HEK293 (cell line): ENCODE measurements around the gene FBXL7.

ENCODE experiments used
- CTCF ChIA-PET: fragments of 350-600 bp; formaldehyde crosslinking; extraction: SDS; loops from one replicate; lab custom pipeline; 2021; ENCODE audit warnings: antibody characterized with exemption; lab: Yijun Ruan, JAX
- POLR2A ChIA-PET: fragments of 300-600 bp; formaldehyde crosslinking; extraction: SDS; loops from one replicate; lab custom pipeline; 2020; ENCODE audit warnings: antibody characterized with exemption, inconsistent platforms; lab: Yijun Ruan, JAX
- H3K27ac ChIP-seq: fragments of 200-500 bp; sonication (Bioruptor generic); 2 replicates; pipeline ENCODE4 v1.5.1; 2014; ENCODE audit warnings: low read depth, low read length, control low read depth, inconsistent platforms; ENCODE audit errors: extremely low read depth
- H3K36me3 ChIP-seq, 2 experiments: fragments of 200-500 bp in 1 of 2; sonication (Bioruptor generic) in 1 of 2; 1 replicate in 1 of 2; 2 replicates in 1 of 2; pipeline ENCODE4 v1.5.1; 2014 to 2017; ENCODE audit warnings: inconsistent platforms in 2 of 2, low read length in 2 of 2; ENCODE audit not compliant: control insufficient read depth in 2 of 2, insufficient read depth in 1 of 2
- H3K4me1 ChIP-seq: fragments of 200-500 bp; sonication (Bioruptor generic); 2 replicates; pipeline ENCODE4 v1.5.1; 2014; ENCODE audit warnings: mild to moderate bottlenecking, low read length, inconsistent platforms; ENCODE audit not compliant: control insufficient read depth, insufficient read depth
- H3K4me3 ChIP-seq: 2 replicates; pipeline ENCODE4 v1.5.1; 2011; ENCODE audit warnings: low read depth, mild to moderate bottlenecking, control low read depth, low read length, moderate library complexity
- H3K9me3 ChIP-seq: fragments of 200-500 bp; sonication (Bioruptor generic); 2 replicates; pipeline ENCODE4 v1.5.1; 2014; ENCODE audit warnings: low read depth, low read length, inconsistent platforms; ENCODE audit not compliant: control insufficient read depth, insufficient read depth
- GLI2 ChIP-seq: fragments of 450-650 bp; formaldehyde crosslinking; IDR thresholded peaks from 2 replicates; pipeline ENCODE4; 2017; ENCODE audit warnings: missing biosample characterization, missing genetic modification characterization, low read depth, borderline replicate concordance
- GLIS1 ChIP-seq: fragments of 450-650 bp; formaldehyde crosslinking; IDR thresholded peaks from 2 replicates; pipeline ENCODE4 v1.5.1; 2016; ENCODE audit warnings: missing biosample characterization, missing genetic modification characterization
- OSR2 ChIP-seq: fragments of 450-650 bp; formaldehyde crosslinking; IDR thresholded peaks from 2 replicates; pipeline ENCODE4 v1.5.1; 2016; ENCODE audit warnings: missing biosample characterization, missing genetic modification characterization
- SCRT2 ChIP-seq: fragments of 450-650 bp; formaldehyde crosslinking; IDR thresholded peaks from 2 replicates; pipeline ENCODE4 v1.5.1; 2016; ENCODE audit warnings: missing biosample characterization, missing genetic modification characterization
- ZBTB1 ChIP-seq: fragments of 450-650 bp; formaldehyde crosslinking; IDR thresholded peaks from 2 replicates; pipeline ENCODE4 v1.5.1; 2016; ENCODE audit warnings: missing biosample characterization, missing genetic modification characterization
- ZBTB48 ChIP-seq: fragments of 450-650 bp; formaldehyde crosslinking; IDR thresholded peaks from 2 replicates; pipeline ENCODE4 v1.5.1; 2016; ENCODE audit warnings: missing biosample characterization, missing genetic modification characterization
- ZNF112 ChIP-seq: fragments of 450-650 bp; formaldehyde crosslinking; IDR thresholded peaks from 2 replicates; pipeline ENCODE4 v1.5.0; 2017; ENCODE audit warnings: missing biosample characterization, missing genetic modification characterization
- ZNF155 ChIP-seq: fragments of 450-650 bp; formaldehyde crosslinking; IDR thresholded peaks from 2 replicates; pipeline ENCODE4 v1.5.1; 2016; ENCODE audit warnings: missing biosample characterization, missing genetic modification characterization
- ZNF214 ChIP-seq: fragments of 450-650 bp; formaldehyde crosslinking; IDR thresholded peaks from 2 replicates; pipeline ENCODE4 v1.5.1; 2017; ENCODE audit warnings: missing biosample characterization, mild to moderate bottlenecking, missing genetic modification characterization, borderline replicate concordance
- ZNF221 ChIP-seq: fragments of 450-650 bp; formaldehyde crosslinking; IDR thresholded peaks from 2 replicates; pipeline ENCODE4 v1.5.1; 2017; ENCODE audit warnings: missing biosample characterization, missing genetic modification characterization, borderline replicate concordance
- ZNF239 ChIP-seq: fragments of 450-650 bp; formaldehyde crosslinking; IDR thresholded peaks from 2 replicates; pipeline ENCODE4 v1.5.1; 2016; ENCODE audit warnings: missing biosample characterization, missing genetic modification characterization
- ZNF416 ChIP-seq: fragments of 450-650 bp; formaldehyde crosslinking; IDR thresholded peaks from 2 replicates; pipeline ENCODE4 v1.5.1; 2016; ENCODE audit warnings: missing biosample characterization, missing genetic modification characterization
- ZNF530 ChIP-seq: fragments of 450-650 bp; formaldehyde crosslinking; IDR thresholded peaks from 2 replicates; pipeline ENCODE4 v1.5.1; 2016; ENCODE audit warnings: low read depth, missing biosample characterization, missing genetic modification characterization
- ZNF548 ChIP-seq: fragments of 450-650 bp; formaldehyde crosslinking; IDR thresholded peaks from 2 replicates; pipeline ENCODE4 v1.5.1; 2016; ENCODE audit warnings: missing biosample characterization, missing genetic modification characterization
- ZNF558 ChIP-seq: fragments of 450-650 bp; formaldehyde crosslinking; IDR thresholded peaks from 2 replicates; pipeline ENCODE4 v1.5.1; 2016; ENCODE audit warnings: missing biosample characterization, missing genetic modification characterization
- ZNF600 ChIP-seq: fragments of 450-650 bp; formaldehyde crosslinking; IDR thresholded peaks from 2 replicates; pipeline ENCODE4 v1.5.1; 2016; ENCODE audit warnings: missing biosample characterization, missing genetic modification characterization
- ZNF623 ChIP-seq: fragments of 450-650 bp; formaldehyde crosslinking; IDR thresholded peaks from 2 replicates; pipeline ENCODE4 v1.5.1; 2016; ENCODE audit warnings: missing biosample characterization, missing genetic modification characterization
- ZNF677 ChIP-seq: fragments of 450-650 bp; IDR thresholded peaks from 2 replicates; pipeline ENCODE4 v1.5.0; 2018; ENCODE audit warnings: missing biosample characterization, mild to moderate bottlenecking, missing genetic modification characterization, moderate library complexity
- ZNF830 ChIP-seq: fragments of 450-650 bp; IDR thresholded peaks from 2 replicates; pipeline ENCODE4 v1.5.0; 2018; ENCODE audit warnings: missing biosample characterization, missing genetic modification characterization, low read depth, mild to moderate bottlenecking, moderate library complexity
- ZSCAN23 ChIP-seq: fragments of 450-650 bp; formaldehyde crosslinking; IDR thresholded peaks from 2 replicates; pipeline ENCODE4 v1.5.1; 2016; ENCODE audit warnings: missing biosample characterization, missing genetic modification characterization
- ZSCAN5A ChIP-seq: fragments of 450-650 bp; formaldehyde crosslinking; IDR thresholded peaks from 2 replicates; pipeline ENCODE4 v1.5.1; 2016; ENCODE audit warnings: missing biosample characterization, missing genetic modification characterization
- TF ChIP-seq, protein P1 (sequence below): fragments of 450-650 bp; formaldehyde crosslinking; IDR thresholded peaks from 2 replicates; pipeline ENCODE4 v1.5.1; 2017; ENCODE audit warnings: missing biosample characterization, mild to moderate bottlenecking, missing genetic modification characterization, moderate library complexity
- TF ChIP-seq, protein P2 (sequence below): fragments of 450-650 bp; formaldehyde crosslinking; IDR thresholded peaks from 2 replicates; pipeline ENCODE4 v1.5.1; 2016; ENCODE audit warnings: missing biosample characterization, missing genetic modification characterization
- TF ChIP-seq, protein P3 (sequence below): fragments of 450-650 bp; formaldehyde crosslinking; IDR thresholded peaks from 2 replicates; pipeline ENCODE4 v1.5.1; 2017; ENCODE audit warnings: missing biosample characterization, missing genetic modification characterization

Gene FBXL7

GRCh38 chr5:15577132-15577531 lies 77.2 kb downstream of the FBXL7 start:
- ChIA-PET CTCF (no interaction called here), POLR2A (no interaction called here)
- H3K36me3 ChIP-seq, result no peaks in the 10 kb centered on the region
- TF ChIP-seq ZNF112 (tag by site-specific recombination) (no peak), ZNF530 (tag by site-specific recombination) (no peak), OSR2 (tag by site-specific recombination) (no peak)
- TF ChIP-seq, protein P1, sequence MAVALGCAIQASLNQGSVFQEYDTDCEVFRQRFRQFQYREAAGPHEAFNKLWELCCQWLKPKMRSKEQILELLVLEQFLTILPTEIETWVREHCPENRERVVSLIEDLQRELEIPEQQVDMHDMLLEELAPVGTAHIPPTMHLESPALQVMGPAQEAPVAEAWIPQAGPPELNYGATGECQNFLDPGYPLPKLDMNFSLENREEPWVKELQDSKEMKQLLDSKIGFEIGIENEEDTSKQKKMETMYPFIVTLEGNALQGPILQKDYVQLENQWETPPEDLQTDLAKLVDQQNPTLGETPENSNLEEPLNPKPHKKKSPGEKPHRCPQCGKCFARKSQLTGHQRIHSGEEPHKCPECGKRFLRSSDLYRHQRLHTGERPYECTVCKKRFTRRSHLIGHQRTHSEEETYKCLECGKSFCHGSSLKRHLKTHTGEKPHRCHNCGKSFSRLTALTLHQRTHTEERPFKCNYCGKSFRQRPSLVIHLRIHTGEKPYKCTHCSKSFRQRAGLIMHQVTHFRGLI, result no peak
- TF ChIP-seq, protein P2, sequence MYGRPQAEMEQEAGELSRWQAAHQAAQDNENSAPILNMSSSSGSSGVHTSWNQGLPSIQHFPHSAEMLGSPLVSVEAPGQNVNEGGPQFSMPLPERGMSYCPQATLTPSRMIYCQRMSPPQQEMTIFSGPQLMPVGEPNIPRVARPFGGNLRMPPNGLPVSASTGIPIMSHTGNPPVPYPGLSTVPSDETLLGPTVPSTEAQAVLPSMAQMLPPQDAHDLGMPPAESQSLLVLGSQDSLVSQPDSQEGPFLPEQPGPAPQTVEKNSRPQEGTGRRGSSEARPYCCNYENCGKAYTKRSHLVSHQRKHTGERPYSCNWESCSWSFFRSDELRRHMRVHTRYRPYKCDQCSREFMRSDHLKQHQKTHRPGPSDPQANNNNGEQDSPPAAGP (tag by site-specific recombination), result no peak
- H3K4me1 ChIP-seq, result peaks cover 3% of the 10 kb centered on the region; the same call in 1 of the 2 replicates
- H3K4me3 ChIP-seq, result no peak overlapping the region
- H3K27ac ChIP-seq, result no peak overlapping the region
- H3K9me3 ChIP-seq, result no peaks in the 10 kb centered on the region

DNA sequence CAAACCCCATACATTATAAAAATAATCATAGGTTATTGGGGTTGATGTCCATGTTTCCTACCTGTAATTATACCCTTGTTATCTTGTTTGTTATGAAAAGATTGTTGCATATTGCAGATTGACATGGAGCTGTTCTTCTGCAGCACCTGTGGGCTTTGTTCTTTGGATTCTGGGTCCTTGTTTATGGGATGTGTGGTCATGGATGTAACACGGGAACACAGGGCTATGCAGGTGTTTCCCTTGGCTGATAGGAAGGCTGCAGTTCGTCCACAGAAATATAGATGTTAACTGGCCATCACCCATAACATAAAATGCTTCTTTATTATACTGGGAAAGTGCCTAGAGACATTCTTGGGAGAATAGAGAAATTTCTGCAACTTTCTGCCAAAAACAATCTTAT lies 77.9 kb downstream of the FBXL7 start:
- no peaks in the 10 kb centered on the region for H3K9me3 ChIP-seq
- H3K4me1 ChIP-seq, result peaks cover 3% of the 10 kb centered on the region; the same call in 1 of the 2 replicates
- H3K4me3 ChIP-seq, result no peak overlapping the region
- ChIA-PET CTCF (no interaction called here), POLR2A (no interaction called here)
- H3K27ac ChIP-seq, result no peak overlapping the region
- no peaks in the 10 kb centered on the region for H3K36me3 ChIP-seq
- TF ChIP-seq ZNF416 (tag by site-specific recombination), result no peak
- TF ChIP-seq ZNF239, result no peak
- no peak for TF ChIP-seq ZNF677 (tag by site-specific recombination)
- no peak for TF ChIP-seq ZNF155 (tag by site-specific recombination)
- no peak for TF ChIP-seq ZNF221 (tag by site-specific recombination)
- TF ChIP-seq ZSCAN23 (tag by site-specific recombination), result no peak
- TF ChIP-seq ZNF600, result no peak
- no peak for TF ChIP-seq ZSCAN5A (tag by site-specific recombination)
- no peak for TF ChIP-seq ZNF214 (tag by site-specific recombination)
- TF ChIP-seq SCRT2 (tag by site-specific recombination), result no peak

DNA sequence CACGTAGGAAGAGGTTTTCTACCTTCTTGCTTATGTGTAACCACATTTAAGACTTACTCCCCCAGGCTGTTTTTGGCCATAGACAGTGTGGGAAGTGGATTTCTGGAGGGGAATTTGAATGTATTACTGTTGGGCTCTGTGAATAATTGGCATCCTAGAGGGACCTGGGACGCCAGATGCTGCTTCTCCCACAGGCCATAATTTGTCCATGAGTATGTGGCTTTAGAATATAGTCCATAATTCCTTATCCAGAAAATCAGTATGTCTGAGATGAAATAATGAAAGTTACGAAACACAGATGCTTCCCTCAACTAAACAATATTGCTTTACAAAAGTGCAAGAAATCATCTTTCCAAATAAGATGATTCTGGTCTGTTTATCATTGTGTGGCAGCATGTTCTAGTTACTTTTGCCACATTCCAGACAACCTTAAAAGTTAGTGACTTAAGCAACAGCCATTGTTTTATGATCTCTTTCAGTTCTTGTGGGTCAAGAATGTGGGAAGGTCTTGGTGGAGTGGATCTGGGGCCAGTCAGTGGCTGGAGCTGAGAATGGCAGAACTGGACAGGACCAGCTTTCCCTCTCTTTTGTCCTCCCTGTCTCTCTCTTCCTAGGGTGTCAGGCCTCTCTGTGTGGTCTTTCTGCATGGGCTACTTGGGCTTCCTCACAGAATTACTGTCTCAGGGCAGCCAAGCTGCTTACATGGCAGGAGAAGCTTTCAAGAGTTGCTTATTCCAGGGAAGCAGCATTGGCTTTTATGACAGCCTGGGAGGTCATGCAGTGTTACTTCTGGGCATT lies 79.4 kb downstream of the FBXL7 start:
- Histone ChIP-seq H3K4me3 (no peak overlapping the region), H3K4me1 (peaks cover 3% of the 10 kb centered on the region; the same call in 1 of the 2 replicates), H3K9me3 (no peaks in the 10 kb centered on the region), H3K36me3 (no peaks in the 10 kb centered on the region), H3K27ac (no peak overlapping the region)
- ChIA-PET CTCF (no interaction called here), POLR2A (no interaction called here)
- no peak for TF ChIP-seq ZNF830 (tag by site-specific recombination)
- no peak for TF ChIP-seq GLIS1 (tag by site-specific recombination)
- TF ChIP-seq, protein P2 (tag by site-specific recombination), result no peak
- no peak for TF ChIP-seq ZNF623 (tag by site-specific recombination)
- TF ChIP-seq ZNF558 (tag by site-specific recombination), result no peak
- TF ChIP-seq ZNF548 (tag by site-specific recombination), result no peak
- TF ChIP-seq ZNF214 (tag by site-specific recombination), result no peak
- TF ChIP-seq ZBTB48 (tag by site-specific recombination), result no peak
- TF ChIP-seq GLI2 (tag by site-specific recombination), result no peak
- TF ChIP-seq, protein P3, sequence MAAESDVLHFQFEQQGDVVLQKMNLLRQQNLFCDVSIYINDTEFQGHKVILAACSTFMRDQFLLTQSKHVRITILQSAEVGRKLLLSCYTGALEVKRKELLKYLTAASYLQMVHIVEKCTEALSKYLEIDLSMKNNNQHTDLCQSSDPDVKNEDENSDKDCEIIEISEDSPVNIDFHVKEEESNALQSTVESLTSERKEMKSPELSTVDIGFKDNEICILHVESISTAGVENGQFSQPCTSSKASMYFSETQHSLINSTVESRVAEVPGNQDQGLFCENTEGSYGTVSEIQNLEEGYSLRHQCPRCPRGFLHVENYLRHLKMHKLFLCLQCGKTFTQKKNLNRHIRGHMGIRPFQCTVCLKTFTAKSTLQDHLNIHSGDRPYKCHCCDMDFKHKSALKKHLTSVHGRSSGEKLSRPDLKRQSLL (tag by site-specific recombination), result no peak
- no peak for TF ChIP-seq ZBTB1 (tag by site-specific recombination)
